Activated naive CD4-positive, alpha-beta T cell treated with Interleukin-2 at 50 U/mL for 16 hours (primary cell): ENCODE measurements around the gene GEMIN4.
"Not testable (repeated sequence)": the region's sequence is repeated elsewhere in the genome, so short reads cannot be mapped to it uniquely, and the experiment has no call there.

Source experiments
- DNase-seq: peaks from one replicate; pipeline ENCODE4 v3.0.0-alpha.2; 2020

The GEMIN4 gene

GRCh38 chr17:774313-774584, 22.2 kb upstream of the GEMIN4 start:
- DNase-seq, result no peak

GRCh38 chr17:773467-774312, 21.6 kb upstream of the GEMIN4 start:
- DNase-seq, result no peak

GRCh38 chr17:773016-773415, 21.0 kb upstream of the GEMIN4 start:
- no peak for DNase-seq

- no peak for DNase-seq
Measured at GRCh38 chr17:767076-767475, 15.0 kb upstream of the GEMIN4 start.

GRCh38 chr17:760371-760770, 8.3 kb upstream of the GEMIN4 start:
- no peak for DNase-seq

- no peak for DNase-seq
Measured at GRCh38 chr17:759964-760363, 7.9 kb upstream of the GEMIN4 start.

- DNase-seq, result not testable (repeated sequence)
Measured at GRCh38 chr17:756010-756567, 4.0 kb upstream of the GEMIN4 start.

- DNase-seq, result not testable (repeated sequence)
Measured at GRCh38 chr17:755319-755961, 3.4 kb upstream of the GEMIN4 start.

GRCh38 chr17:753418-753817, 1.4 kb upstream of the GEMIN4 start:
- DNase-seq, result no peak

- peak; percentile 54 for DNase-seq
Measured at GRCh38 chr17:752620-753219, 656 bp upstream of the GEMIN4 start.

- peak; percentile 59 for DNase-seq
Measured at GRCh38 chr17:751269-752001, 629 bp downstream of the GEMIN4 start.

GRCh38 chr17:750431-751037, 1.5 kb downstream of the GEMIN4 start:
- no peak for DNase-seq

- DNase-seq, result not testable (repeated sequence)
Measured at GRCh38 chr17:749359-749758, 2.7 kb downstream of the GEMIN4 start.

GRCh38 chr17:748604-749003, 3.5 kb downstream of the GEMIN4 start:
- not testable (repeated sequence) for DNase-seq

- no peak for DNase-seq
Measured at GRCh38 chr17:746783-747629, 5.1 kb downstream of the GEMIN4 start.

GRCh38 chr17:746181-746580, 5.9 kb downstream of the GEMIN4 start:
- DNase-seq, result no peak

- DNase-seq, result no peak
Measured at GRCh38 chr17:745406-745805, 6.7 kb downstream of the GEMIN4 start.

- no peak for DNase-seq
Measured at GRCh38 chr17:744937-745336, 7.1 kb downstream of the GEMIN4 start.

GRCh38 chr17:743139-743538, 8.9 kb downstream of the GEMIN4 start:
- DNase-seq, result no peak

- no peak for DNase-seq
Measured at GRCh38 chr17:742147-742793, 9.8 kb downstream of the GEMIN4 start.
